ENCODE results near the gene ANGPT4.
"Not testable (repeated sequence)": the region's sequence is repeated elsewhere in the genome, so short reads cannot be mapped to it uniquely, and the experiment has no call there.

Gene ANGPT4

GRCh38 chr20:904039-904545 lies 12.0 kb downstream of the ANGPT4 start:
- no peak for DNase-seq

GRCh38 chr20:897436-897835 lies 18.7 kb downstream of the ANGPT4 start:
- DNase-seq: not testable (repeated sequence)

- DNase-seq: no peak
These were observed 19.6 kb downstream of the ANGPT4 start for GRCh38 chr20:896501-897025.

- not testable (repeated sequence) for DNase-seq
These were observed 23.8 kb downstream of the ANGPT4 start for GRCh38 chr20:892371-892770.

- DNase-seq: no peak
These were observed 24.4 kb downstream of the ANGPT4 start for GRCh38 chr20:891706-892080.

- no peak for DNase-seq
These were observed 25.0 kb downstream of the ANGPT4 start for GRCh38 chr20:891058-891705.

- no peak for DNase-seq
These were observed 25.5 kb downstream of the ANGPT4 start for GRCh38 chr20:890666-891057.

- DNase-seq: no peak
These were observed 26.1 kb downstream of the ANGPT4 start for GRCh38 chr20:889932-890463.

- no peak for DNase-seq
These were observed 27.0 kb downstream of the ANGPT4 start for GRCh38 chr20:889106-889505.

GRCh38 chr20:888057-888456 lies 28.1 kb downstream of the ANGPT4 start:
- DNase-seq: no peak

- DNase-seq: no peak
These were observed 29.0 kb downstream of the ANGPT4 start for GRCh38 chr20:887137-887536.

GRCh38 chr20:884983-885952 lies 30.9 kb downstream of the ANGPT4 start:
- DNase-seq: no peak

- no peak for DNase-seq
These were observed 34.4 kb downstream of the ANGPT4 start for GRCh38 chr20:881783-882144.

GRCh38 chr20:881051-881782 lies 34.9 kb downstream of the ANGPT4 start:
- DNase-seq: no peak

GRCh38 chr20:879626-880025 lies 36.5 kb downstream of the ANGPT4 start:
- no peak for DNase-seq

GRCh38 chr20:878511-879307 lies 37.4 kb downstream of the ANGPT4 start:
- DNase-seq: no peak

- DNase-seq: no peak
These were observed 38.3 kb downstream of the ANGPT4 start for GRCh38 chr20:877814-878213.

GRCh38 chr20:875115-875514 lies 41.0 kb downstream of the ANGPT4 start:
- no peak for DNase-seq

GRCh38 chr20:873875-874607 lies 42.1 kb downstream of the ANGPT4 start:
- DNase-seq: no peak

- DNase-seq: no peak
These were observed 43.1 kb downstream of the ANGPT4 start for GRCh38 chr20:872855-873520.

GRCh38 chr20:871948-872347 lies 44.2 kb downstream of the ANGPT4 start:
- DNase-seq: no peak

All from NCI-H1105 (cell line).